ENCODE results near the gene HMGB1. TPM values are rescaled to one million over a fixed set of nuclear protein-coding genes. Genes with fewer than 3 reads are reported as not detected.

HMGB1 gene
- total and polyA plus RNA-seq, 2 experiments from 2014 or later, result 727 to 2,970 TPM

Other genes with a start within 250 kb of the HMGB1 start
- 11.5 and 14.3 TPM in 2 replicates for gene KATNAL1, start 158.4 kb downstream of the HMGB1 start, total RNA-seq (2014; rRNA removed; shearing (Covaris generic))
- 6.0 and 6.1 TPM in 2 replicates for gene KATNAL1, start 158.4 kb downstream of the HMGB1 start, polyA plus RNA-seq (2016; fragmentation: Nextera tagmentation; extraction: Ambion mirVana)
- gene UBE2L5, start 43.4 kb downstream of the HMGB1 start, total RNA-seq (2014; rRNA removed; shearing (Covaris generic)), result not detected in 2 replicates
- 0.21 TPM in 1 of 2 replicates, not detected in the other for gene UBE2L5, start 43.4 kb downstream of the HMGB1 start, polyA plus RNA-seq (2016; fragmentation: Nextera tagmentation; extraction: Ambion mirVana)
- 17.9 and 24.1 TPM in 2 replicates for gene USPL1, start 152.0 kb upstream of the HMGB1 start, total RNA-seq (2014; rRNA removed; shearing (Covaris generic))
- 9.4 and 12.4 TPM in 2 replicates for gene USPL1, start 152.0 kb upstream of the HMGB1 start, polyA plus RNA-seq (2016; fragmentation: Nextera tagmentation; extraction: Ambion mirVana)